ENCODE data around the gene DPP8. TPM values are rescaled to one million over a fixed set of nuclear protein-coding genes. Genes with fewer than 3 reads are reported as not detected.
"Not testable (repeated sequence)": the region's sequence is repeated elsewhere in the genome, so short reads cannot be mapped to it uniquely, and the experiment has no call there.

The DPP8 gene
- total RNA-seq, 1 donor from 2014 or later = 30.8 TPM

GRCh38 chr15:65399001-65399706, 118.3 kb downstream of the DPP8 start:
- no peak for TF ChIP-seq CTCF (IDR thresholded peaks at IDR 0.05; ENCODE audit: insufficient read depth, low read length, poor library complexity, severe bottlenecking)
- Histone ChIP-seq H3K27me3 (ENCODE audit: control insufficient read depth, insufficient read depth, low read length) (peaks cover 22% of the 10 kb centered on the region), H3K36me3 (ENCODE audit: control insufficient read depth, insufficient read depth, low read length) (no peaks in the 10 kb centered on the region), H3K4me3 (ENCODE audit: low read depth, low read length) (no peak overlapping the region)
- DNase-seq (ENCODE audit: low read depth) = no peak

DNA sequence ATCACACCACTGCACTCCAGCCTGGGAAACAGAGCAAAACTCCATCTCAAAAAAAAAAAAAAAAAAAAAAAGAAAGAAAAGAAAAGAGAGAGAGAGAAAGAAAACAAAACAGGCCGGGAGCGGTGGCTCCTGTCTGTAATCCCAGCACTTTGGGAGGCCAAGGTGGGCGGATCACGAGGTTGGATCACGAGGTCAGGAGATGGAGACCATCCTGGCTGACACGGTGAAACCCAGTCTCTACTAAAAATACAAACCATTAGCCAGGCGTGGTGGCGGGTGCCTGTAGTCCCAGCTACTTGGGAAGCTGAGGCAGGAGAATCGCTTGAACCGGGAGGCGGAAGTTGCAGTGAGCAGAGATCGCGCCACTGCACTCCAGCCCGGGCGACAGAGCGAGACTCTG, 119.0 kb downstream of the DPP8 start:
- not testable (repeated sequence) for H3K4me3 ChIP-seq (ENCODE audit: low read depth, low read length); H3K36me3 ChIP-seq (ENCODE audit: control insufficient read depth, insufficient read depth, low read length); DNase-seq (ENCODE audit: low read depth)
- peaks cover 22% of the 10 kb centered on the region for H3K27me3 ChIP-seq (ENCODE audit: control insufficient read depth, insufficient read depth, low read length)

DNA sequence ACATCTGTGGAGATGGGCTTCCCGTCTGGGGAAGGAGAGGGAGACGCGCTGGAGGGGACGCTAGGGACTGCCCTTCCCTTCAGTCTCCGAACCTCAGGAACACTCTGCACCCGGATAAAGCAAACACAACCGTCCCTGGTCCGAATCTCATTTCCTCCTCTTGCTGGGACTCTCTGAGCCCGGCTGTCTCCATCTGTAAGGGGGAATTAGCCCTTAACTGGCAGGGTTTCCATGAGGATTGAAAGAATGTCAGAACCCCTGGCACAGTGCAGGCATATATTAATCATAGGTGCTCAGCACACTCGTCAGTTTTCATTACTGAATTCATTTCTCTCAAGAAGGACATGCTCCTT, 120.5 kb downstream of the DPP8 start:
- TF ChIP-seq CTCF (IDR thresholded peaks at IDR 0.05; ENCODE audit: insufficient read depth, low read length, poor library complexity, severe bottlenecking) = no peak
- Histone ChIP-seq H3K27me3 (ENCODE audit: control insufficient read depth, insufficient read depth, low read length) (peaks cover 24% of the 10 kb centered on the region), H3K36me3 (ENCODE audit: control insufficient read depth, insufficient read depth, low read length) (no peaks in the 10 kb centered on the region), H3K4me3 (ENCODE audit: low read depth, low read length) (no peak overlapping the region)
- no peak for DNase-seq (ENCODE audit: low read depth)

GRCh38 chr15:65396283-65396964, 121.1 kb downstream of the DPP8 start:
- no peak overlapping the region for H3K4me3 ChIP-seq (ENCODE audit: low read depth, low read length)
- peaks cover 24% of the 10 kb centered on the region for H3K27me3 ChIP-seq (ENCODE audit: control insufficient read depth, insufficient read depth, low read length)
- H3K36me3 ChIP-seq (ENCODE audit: control insufficient read depth, insufficient read depth, low read length) = no peaks in the 10 kb centered on the region
- DNase-seq (ENCODE audit: low read depth) = no peak
- TF ChIP-seq CTCF (IDR thresholded peaks at IDR 0.05; ENCODE audit: insufficient read depth, low read length, poor library complexity, severe bottlenecking) = no peak

GRCh38 chr15:65395567-65396202, 121.8 kb downstream of the DPP8 start:
- Histone ChIP-seq H3K4me3 (ENCODE audit: low read depth, low read length) (no peak overlapping the region), H3K27me3 (ENCODE audit: control insufficient read depth, insufficient read depth, low read length) (peaks cover 24% of the 10 kb centered on the region), H3K36me3 (ENCODE audit: control insufficient read depth, insufficient read depth, low read length) (no peaks in the 10 kb centered on the region)
- no peak for DNase-seq (ENCODE audit: low read depth)
- TF ChIP-seq CTCF (IDR thresholded peaks at IDR 0.05; ENCODE audit: insufficient read depth, low read length, poor library complexity, severe bottlenecking) = no peak

DNA sequence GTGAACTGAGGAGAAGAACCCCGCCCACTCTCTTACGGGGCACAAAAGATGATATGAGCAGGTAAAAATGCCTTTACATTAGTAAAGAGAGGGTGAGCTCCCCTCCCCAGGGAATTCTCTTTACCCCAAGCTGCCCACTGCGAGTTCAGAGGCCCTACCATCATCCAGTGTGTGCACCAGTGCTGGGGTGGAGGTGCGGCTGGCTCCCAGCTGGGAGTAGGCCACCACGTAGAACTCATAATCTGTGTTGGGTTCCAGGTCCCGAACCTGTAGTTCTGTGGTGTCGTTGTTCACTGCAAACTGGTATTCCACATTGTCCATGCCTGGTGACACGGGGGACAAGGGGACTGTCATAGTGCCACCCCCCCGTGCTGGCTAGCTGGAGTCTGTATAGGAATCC, 122.6 kb downstream of the DPP8 start:
- H3K36me3 ChIP-seq (ENCODE audit: control insufficient read depth, insufficient read depth, low read length) = no peaks in the 10 kb centered on the region
- TF ChIP-seq CTCF (IDR thresholded peaks at IDR 0.05; ENCODE audit: insufficient read depth, low read length, poor library complexity, severe bottlenecking) = no peak
- DNase-seq (ENCODE audit: low read depth) = no peak
- no peak overlapping the region for H3K4me3 ChIP-seq (ENCODE audit: low read depth, low read length)
- H3K27me3 ChIP-seq (ENCODE audit: control insufficient read depth, insufficient read depth, low read length) = peaks cover 24% of the 10 kb centered on the region

Measured in kidney epithelial cell (primary cell).